PFSK-1 (cell line): ENCODE results near the gene NCOA7.

Experiments
- POLR2AphosphoS5 ChIP-seq: IDR thresholded peaks from 2 replicates; pipeline ENCODE4 v1.6.1; 2012; ENCODE audit warnings: low read depth, mild to moderate bottlenecking, control low read depth, low read length, moderate library complexity
- SIN3A ChIP-seq: IDR thresholded peaks from 2 replicates; pipeline ENCODE4 v1.6.1; 2012; ENCODE audit warnings: mild to moderate bottlenecking, low read length, moderate library complexity, borderline replicate concordance; ENCODE audit not compliant: insufficient read depth
- TAF1 ChIP-seq: IDR thresholded peaks from 2 replicates; pipeline ENCODE4 v1.6.1; 2012; ENCODE audit warnings: low read length, control low read depth, borderline replicate concordance; ENCODE audit not compliant: insufficient read depth

DNA sequence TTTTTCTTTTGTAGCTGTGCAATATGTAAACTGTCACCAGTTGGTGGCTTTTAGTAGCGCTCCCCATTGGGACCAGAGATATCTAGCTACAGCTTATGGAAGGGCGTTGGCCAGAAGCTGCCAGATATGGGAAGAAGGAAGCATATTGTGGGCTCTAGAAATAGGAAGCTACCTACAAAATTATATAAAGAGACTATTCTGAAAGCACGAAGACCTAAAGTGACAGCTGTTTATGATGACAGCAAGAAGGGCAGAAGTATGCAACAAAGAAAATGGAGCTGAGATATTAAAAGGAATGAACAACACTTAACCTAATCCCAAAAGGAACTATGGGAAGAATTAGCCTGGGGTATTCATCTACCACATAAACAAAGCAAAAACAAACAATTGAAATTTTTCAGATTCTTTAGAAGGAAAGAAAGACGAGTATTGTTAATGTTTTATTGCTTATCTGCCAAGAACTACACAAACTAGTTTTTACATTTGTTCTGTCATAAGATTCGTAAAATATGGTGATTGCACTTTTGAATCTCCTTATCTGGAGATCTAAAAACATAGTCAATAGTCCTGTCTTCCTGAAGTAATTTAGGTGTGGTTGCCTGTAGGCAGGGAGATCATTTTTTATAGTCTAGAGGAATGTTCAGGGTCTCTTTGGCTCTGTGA is 81.6 kb downstream of the NCOA7 start:
- TF ChIP-seq SIN3A = no peak
- TF ChIP-seq TAF1 = no peak
- no peak for TF ChIP-seq POLR2AphosphoS5
